GM21825 (cell line): ENCODE measurements around the gene HAPLN1.
A peak's percentile ranks its signal among the peaks of the same experiment; 100 is the strongest.

Experiments
- ATAC-seq: cut with Tn5 transposase; IDR thresholded peaks from one replicate; pipeline ENCODE4 v1.9.1; 2021; ENCODE audit warnings: mild to moderate bottlenecking, moderate library complexity; ENCODE audit not compliant: unreplicated experiment

HAPLN1 gene

GRCh38 chr5:83653669-83654068, 67.0 kb downstream of the HAPLN1 start:
- peak; percentile 85 for ATAC-seq

GRCh38 chr5:83645936-83646335, 74.7 kb downstream of the HAPLN1 start:
- no peak for ATAC-seq

- no peak for ATAC-seq
These were observed 76.4 kb downstream of the HAPLN1 start for GRCh38 chr5:83644301-83644700.

GRCh38 chr5:83641946-83642345, 78.7 kb downstream of the HAPLN1 start:
- ATAC-seq, result no peak

DNA sequence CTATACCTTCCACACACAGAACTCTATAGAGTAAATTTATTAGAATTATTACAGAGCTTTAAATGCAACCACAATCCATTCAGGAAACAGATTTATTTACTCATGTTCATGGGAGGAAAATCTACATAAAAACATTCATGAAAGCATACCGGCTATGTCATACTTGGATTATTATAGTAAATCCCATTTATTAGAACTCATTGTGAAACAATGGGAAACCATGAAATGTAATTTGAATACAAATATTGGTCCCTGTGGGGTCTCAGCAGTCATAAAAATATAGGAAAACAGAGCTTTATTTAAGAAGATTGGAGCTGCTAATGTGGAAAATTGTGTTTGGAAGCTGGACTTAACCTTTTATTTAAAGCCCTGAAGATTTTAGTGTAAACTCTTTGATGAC, 80.7 kb downstream of the HAPLN1 start:
- no peak for ATAC-seq

DNA sequence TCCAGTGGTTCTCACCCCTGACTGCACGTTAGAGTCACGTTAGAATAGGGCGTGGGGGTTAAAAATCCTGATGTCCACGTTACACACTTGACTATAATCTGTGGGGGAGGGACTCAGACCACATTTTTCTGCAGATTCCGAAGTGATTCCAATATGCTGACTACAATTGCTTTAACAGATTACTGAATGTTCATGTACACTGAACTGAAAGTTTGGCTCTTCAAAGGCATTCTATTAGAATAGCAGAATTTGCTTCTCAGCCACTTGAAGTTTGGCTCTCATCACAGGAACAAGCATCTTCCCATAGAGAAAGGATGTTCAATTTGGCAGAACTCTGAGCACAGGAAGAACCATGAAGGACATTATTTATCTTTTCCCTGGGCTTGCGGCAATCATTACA, 84.5 kb downstream of the HAPLN1 start:
- no peak for ATAC-seq

DNA sequence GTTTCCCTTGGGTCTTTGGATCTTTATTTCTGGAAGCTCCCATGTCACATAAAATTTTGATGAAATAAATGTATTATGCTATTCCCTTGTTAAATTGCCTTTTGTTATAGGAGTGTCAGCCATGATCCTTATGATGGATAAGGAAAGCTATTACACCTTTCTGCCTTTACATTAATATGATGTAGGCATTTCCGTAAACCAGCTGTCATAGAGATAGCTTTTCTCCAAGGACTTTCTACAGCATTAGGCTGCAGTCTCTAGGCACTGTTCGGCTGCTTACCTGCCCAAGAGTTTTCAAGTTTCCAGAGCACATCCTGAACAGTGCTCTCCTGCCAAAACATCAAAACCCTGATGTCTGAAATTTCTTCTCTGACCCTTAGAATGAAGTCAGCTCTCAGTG, 87.4 kb downstream of the HAPLN1 start:
- no peak for ATAC-seq

GRCh38 chr5:83632874-83633273, 87.8 kb downstream of the HAPLN1 start:
- ATAC-seq, result no peak

GRCh38 chr5:83628360-83628759, 92.3 kb downstream of the HAPLN1 start:
- ATAC-seq, result no peak

GRCh38 chr5:83614841-83615240, 105.8 kb downstream of the HAPLN1 start:
- no peak for ATAC-seq

DNA sequence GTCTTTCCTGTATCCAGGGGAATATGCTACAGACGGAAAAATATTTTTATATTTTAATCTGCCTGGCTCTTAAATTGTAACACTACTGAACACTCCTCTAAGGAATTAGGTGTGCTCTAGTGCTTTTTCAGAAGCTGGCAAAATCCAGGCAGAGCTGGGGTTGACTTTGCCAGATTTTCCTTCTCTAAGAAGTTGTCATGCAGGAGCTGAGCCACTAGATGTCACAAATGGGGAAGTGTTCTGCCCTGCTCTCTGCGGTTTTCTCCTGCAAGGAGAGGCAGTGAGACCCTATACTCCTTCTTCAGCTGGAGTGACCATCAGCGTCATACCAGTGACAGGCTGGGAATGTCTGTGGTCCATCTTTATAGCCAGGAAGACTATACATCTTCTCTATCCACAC, 112.5 kb downstream of the HAPLN1 start:
- ATAC-seq, result no peak

GRCh38 chr5:83595217-83595616, 125.4 kb downstream of the HAPLN1 start:
- no peak for ATAC-seq

DNA sequence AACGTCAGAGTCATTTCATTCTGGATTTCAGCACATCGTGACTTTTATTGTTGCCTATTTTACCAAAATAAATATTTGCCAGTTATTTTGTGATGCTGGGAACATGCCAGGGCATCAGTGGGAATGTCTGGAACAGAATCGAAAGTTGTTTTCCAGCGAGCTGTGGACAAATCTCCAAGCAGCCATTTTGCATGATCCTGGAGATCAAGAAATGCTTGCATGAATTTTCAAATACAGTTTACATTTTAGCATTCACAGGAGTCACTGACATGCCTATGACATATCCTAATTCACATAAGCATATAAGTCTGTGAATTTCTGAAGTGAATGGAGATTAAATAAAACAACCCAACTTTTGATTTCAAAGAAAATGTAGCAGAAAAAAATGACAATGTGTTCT, 129.7 kb downstream of the HAPLN1 start:
- ATAC-seq, result no peak

- no peak for ATAC-seq
These were observed 130.9 kb downstream of the HAPLN1 start for GRCh38 chr5:83589786-83590185.
